ENCODE measurements around the gene RUVBL2. TPM values are rescaled to one million over a fixed set of nuclear protein-coding genes. Genes with fewer than 3 reads are reported as not detected.

The RUVBL2 gene
- total and polyA plus RNA-seq, 7 donors: 36.6 to 98.8 (median 58.1) TPM

DNA sequence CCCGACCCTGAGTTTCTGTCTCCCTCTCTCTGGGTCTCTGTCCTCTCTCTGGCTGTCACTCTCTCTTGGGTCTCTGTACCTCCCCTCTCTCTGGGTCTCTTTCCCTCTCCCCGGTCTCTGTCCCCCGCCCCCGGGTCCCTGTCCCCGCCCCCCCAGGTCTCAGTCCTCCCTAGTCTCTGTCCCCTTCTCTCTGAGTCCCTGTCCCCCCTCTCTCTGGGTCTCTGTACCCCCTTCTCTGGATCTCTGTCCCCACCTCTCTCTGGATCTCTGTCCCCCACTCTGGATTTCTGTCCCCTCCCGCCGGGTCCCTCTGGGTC is 30.9 kb upstream of the RUVBL2 start:
- Histone ChIP-seq H3K36me3 (peaks cover 6 to 21% (median 11%) of the 10 kb centered on the region in 4 donors), H3K4me1 (peaks cover 0 to 49% (median 42%) of the 10 kb centered on the region in 4 donors), H3K9me3 (no peaks in the 10 kb centered on the region), H3K4me3 (no peak overlapping the region), H3K27me3 (no peaks in the 10 kb centered on the region), H3K27ac (peak overlapping the region; percentile 91 to 98 (median 95))
- 9 to 29% methylated on average over 7 of the region's 7 CpGs for WGBS, 2 donors
- no peak for DNase-seq
- intact Hi-C loops (cut with DNase I): loop anchor here (5.0 to 10.0 kb wide), 2 partner anchors 166 to 328 kb away; partner anchors contain the start of gene DBP
- no peak for TF ChIP-seq POLR2A (IDR thresholded peaks at IDR 0.05)
- no peak for TF ChIP-seq POLR2AphosphoS5 (IDR thresholded peaks at IDR 0.05)
- no peak for TF ChIP-seq EP300 (IDR thresholded peaks at IDR 0.05)
- TF ChIP-seq, protein P1, sequence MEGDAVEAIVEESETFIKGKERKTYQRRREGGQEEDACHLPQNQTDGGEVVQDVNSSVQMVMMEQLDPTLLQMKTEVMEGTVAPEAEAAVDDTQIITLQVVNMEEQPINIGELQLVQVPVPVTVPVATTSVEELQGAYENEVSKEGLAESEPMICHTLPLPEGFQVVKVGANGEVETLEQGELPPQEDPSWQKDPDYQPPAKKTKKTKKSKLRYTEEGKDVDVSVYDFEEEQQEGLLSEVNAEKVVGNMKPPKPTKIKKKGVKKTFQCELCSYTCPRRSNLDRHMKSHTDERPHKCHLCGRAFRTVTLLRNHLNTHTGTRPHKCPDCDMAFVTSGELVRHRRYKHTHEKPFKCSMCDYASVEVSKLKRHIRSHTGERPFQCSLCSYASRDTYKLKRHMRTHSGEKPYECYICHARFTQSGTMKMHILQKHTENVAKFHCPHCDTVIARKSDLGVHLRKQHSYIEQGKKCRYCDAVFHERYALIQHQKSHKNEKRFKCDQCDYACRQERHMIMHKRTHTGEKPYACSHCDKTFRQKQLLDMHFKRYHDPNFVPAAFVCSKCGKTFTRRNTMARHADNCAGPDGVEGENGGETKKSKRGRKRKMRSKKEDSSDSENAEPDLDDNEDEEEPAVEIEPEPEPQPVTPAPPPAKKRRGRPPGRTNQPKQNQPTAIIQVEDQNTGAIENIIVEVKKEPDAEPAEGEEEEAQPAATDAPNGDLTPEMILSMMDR (IDR thresholded peaks at IDR 0.05): no peak

DNA sequence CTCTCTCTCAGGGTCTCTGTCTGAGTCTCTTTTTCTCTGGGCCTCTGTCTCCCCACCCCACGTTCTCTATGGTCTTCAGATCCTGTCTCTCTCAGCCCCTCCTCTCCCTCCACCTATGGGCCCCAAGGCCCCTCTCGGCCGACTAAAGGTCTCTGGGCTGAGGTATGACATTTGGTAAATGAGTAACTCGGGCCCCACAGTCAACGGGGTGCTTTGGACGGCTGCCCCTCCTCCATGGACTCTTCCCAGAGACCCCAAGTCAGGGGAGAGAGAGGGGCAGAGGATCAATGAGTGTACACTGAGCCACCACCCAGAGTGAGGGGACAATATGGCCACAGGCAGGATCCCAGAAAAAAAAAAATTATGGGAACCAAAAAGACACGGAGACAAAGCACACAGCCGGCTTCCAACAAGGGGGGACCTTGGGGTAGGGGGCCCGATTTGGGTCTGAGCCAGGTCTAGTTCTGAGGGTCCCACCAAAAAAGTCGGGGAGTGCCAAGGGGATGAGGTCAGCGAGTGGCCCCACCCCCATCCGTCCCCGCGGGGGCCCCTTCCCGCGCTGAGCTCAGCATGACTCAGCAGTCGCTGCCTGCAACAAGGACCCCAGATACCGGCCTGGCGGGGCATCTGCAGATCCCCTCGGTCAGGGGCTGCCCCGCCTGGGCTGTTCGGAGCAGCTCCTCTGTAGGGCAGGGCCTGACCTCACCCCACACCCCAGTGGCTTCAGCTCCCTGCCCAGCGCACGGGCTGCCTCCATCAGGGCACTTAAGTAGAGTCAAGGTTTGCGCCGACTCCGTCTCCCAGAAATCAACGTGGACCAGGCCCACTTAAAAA is 30.1 kb upstream of the RUVBL2 start:
- H3K9me3 ChIP-seq: no peaks in the 10 kb centered on the region
- intact Hi-C loops (cut with DNase I): loop anchor here (1.0 to 10.0 kb wide), 4 partner anchors 90 to 329 kb away; partner anchors contain the start of genes DBP and HSD17B14
- DNase-seq: peak; percentile 95

GRCh38 chr19:48964205-48965039 is 29.3 kb upstream of the RUVBL2 start:
- Histone ChIP-seq H3K9me3 (no peaks in the 10 kb centered on the region), H3K4me1 (peaks cover 0 to 51% (median 44%) of the 10 kb centered on the region in 4 donors), H3K4me3 (peak overlapping the region; percentile 89 to 95 (median 90)), H3K27me3 (no peaks in the 10 kb centered on the region), H3K27ac (peak overlapping the region; percentile 91 to 98 (median 95)), H3K36me3 (peaks cover 11 to 37% (median 16%) of the 10 kb centered on the region in 4 donors)
- no peak for DNase-seq
- TF ChIP-seq, protein P1 (IDR thresholded peaks at IDR 0.05): no peak
- no peak for TF ChIP-seq POLR2A (IDR thresholded peaks at IDR 0.05)
- TF ChIP-seq POLR2AphosphoS5 (IDR thresholded peaks at IDR 0.05): no peak
- TF ChIP-seq EP300 (IDR thresholded peaks at IDR 0.05): no peak
- WGBS, 2 donors: 10 to 17% methylated on average over 19 of the region's 19 CpGs
- intact Hi-C loops (cut with DNase I): loop anchor here (1.0 to 10.0 kb wide), 4 partner anchors 91 to 330 kb away; partner anchors contain the start of genes DBP and HSD17B14

More for the DNA sequence above, 30.1 kb upstream of the RUVBL2 start:
- peaks cover 6 to 28% (median 11%) of the 10 kb centered on the region in 4 donors for H3K36me3 ChIP-seq
- no peaks in the 10 kb centered on the region for H3K27me3 ChIP-seq
- WGBS, 2 donors: 2 to 8% methylated on average over 28 of the region's 28 CpGs
- H3K4me1 ChIP-seq: peaks cover 0 to 51% (median 44%) of the 10 kb centered on the region in 4 donors
- H3K27ac ChIP-seq: peak overlapping the region; percentile 91 to 98 (median 95)
- TF ChIP-seq POLR2A (IDR thresholded peaks at IDR 0.05): no peak
- TF ChIP-seq POLR2AphosphoS5 (IDR thresholded peaks at IDR 0.05): peak; percentile 69 to 89 (median 76)
- TF ChIP-seq, protein P1 (IDR thresholded peaks at IDR 0.05): no peak
- TF ChIP-seq EP300 (IDR thresholded peaks at IDR 0.05): peak in 2 of 4 donors; percentile 49 to 52
- H3K4me3 ChIP-seq: peak overlapping the region; percentile 24 to 95 (median 90)

- Histone ChIP-seq H3K27ac (peak within 1 kb of the TSS; percentile 91 to 98 (median 95)), H3K27me3 (no peaks in the 10 kb centered on the region), H3K9me3 (no peaks in the 10 kb centered on the region), H3K36me3 (peaks cover 11 to 45% (median 22%) of the 10 kb centered on the region in 4 donors), H3K4me3 (peak within 1 kb of the TSS; percentile 89 to 95 (median 90)), H3K4me1 (peaks cover 0 to 51% (median 44%) of the 10 kb centered on the region in 4 donors)
- intact Hi-C loops (cut with DNase I): loop anchor here (2.0 to 10.0 kb wide), 2 partner anchors 128 to 330 kb away; partner anchors contain the start of genes DBP and HSD17B14
- peak; percentile 99 for DNase-seq
- TF ChIP-seq POLR2AphosphoS5 (IDR thresholded peaks at IDR 0.05) (peak; percentile 100), EP300 (IDR thresholded peaks at IDR 0.05) (peak in 1 of 4 donors; percentile 58), POLR2A (IDR thresholded peaks at IDR 0.05) (peak; percentile 99)
- TF ChIP-seq, protein P1 (IDR thresholded peaks at IDR 0.05): no peak
- WGBS, 2 donors: 0% methylated on average over 52 of the region's 52 CpGs
Observed at GRCh38 chr19:48965040-48965805, 28.5 kb upstream of the RUVBL2 start, which contains the start of gene FTL. FTL (plus strand) TSS chr19:48965309; CDS start chr19:48965508, 199 bp downstream.
